BE2C (cell line): ENCODE data around the gene UTRN.

Experiments
- DNase-seq: peaks from one replicate; pipeline ENCODE4 v3.0.0-alpha.2; 2020
- H3K27me3 ChIP-seq: fragments of 250-450 bp; sonication (Bioruptor Pico); 2 replicates; pipeline ENCODE4 v1.5.1; 2020; ENCODE audit warnings: mild to moderate bottlenecking
- H3K36me3 ChIP-seq: fragments of 250-450 bp; sonication (Bioruptor Pico); 2 replicates; pipeline ENCODE4 v1.5.1; 2020; ENCODE audit warnings: mild to moderate bottlenecking
- H3K4me1 ChIP-seq: fragments of 250-450 bp; sonication (Bioruptor Pico); 2 replicates; pipeline ENCODE4 v1.5.1; 2020
- H3K4me3 ChIP-seq: 2 replicates; pipeline ENCODE4 v1.5.1; 2011; ENCODE audit warnings: low read depth, low read length
- H3K9me3 ChIP-seq: fragments of 250-450 bp; sonication (Bioruptor Pico); 2 replicates; pipeline ENCODE4 v1.5.1; 2020
- TF ChIP-seq, protein P1 (sequence below): IDR thresholded peaks from 2 replicates; pipeline ENCODE4 v1.5.1; 2012; ENCODE audit warnings: mild to moderate bottlenecking, low read depth, low read length

UTRN gene

DNA sequence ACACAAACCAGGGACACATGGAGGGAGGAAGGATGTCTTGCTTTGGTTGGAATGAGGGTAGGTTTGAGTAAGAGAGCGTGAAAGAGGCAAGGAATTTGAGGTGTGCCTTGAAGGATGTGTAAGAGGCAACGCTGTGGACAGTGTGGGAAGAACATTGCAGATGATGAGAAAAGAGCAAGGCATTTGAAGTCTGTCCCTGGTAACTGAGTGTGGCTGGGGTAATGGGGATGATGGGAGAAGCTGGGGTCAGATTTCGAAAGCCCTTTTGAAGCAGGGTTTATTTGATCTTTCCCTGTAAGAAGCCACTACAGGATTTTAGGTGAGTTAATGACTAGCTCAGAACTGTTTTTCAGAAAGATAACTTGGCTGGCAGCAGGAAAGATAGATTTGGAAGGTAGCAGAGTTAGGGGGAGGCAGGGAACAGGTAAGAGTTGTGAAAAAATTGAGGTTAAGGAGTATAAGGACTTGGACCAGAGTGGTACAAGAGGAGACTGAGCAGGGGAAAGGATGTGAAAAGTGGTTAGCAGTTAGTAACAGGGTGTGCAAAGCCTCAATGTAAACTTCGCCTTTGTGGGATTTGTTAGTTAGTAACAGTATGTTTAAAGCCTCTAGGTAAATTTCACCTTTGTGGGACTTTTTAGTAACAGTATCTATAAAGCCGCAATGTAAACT lies 17.7 kb downstream of the UTRN start:
- no peaks in the 10 kb centered on the region for H3K36me3 ChIP-seq
- H3K9me3 ChIP-seq, result no peaks in the 10 kb centered on the region
- DNase-seq, result no peak
- no peaks in the 10 kb centered on the region for H3K4me1 ChIP-seq
- no peak overlapping the region for H3K4me3 ChIP-seq
- H3K27me3 ChIP-seq, result peaks cover 3% of the 10 kb centered on the region
- TF ChIP-seq, protein P1, sequence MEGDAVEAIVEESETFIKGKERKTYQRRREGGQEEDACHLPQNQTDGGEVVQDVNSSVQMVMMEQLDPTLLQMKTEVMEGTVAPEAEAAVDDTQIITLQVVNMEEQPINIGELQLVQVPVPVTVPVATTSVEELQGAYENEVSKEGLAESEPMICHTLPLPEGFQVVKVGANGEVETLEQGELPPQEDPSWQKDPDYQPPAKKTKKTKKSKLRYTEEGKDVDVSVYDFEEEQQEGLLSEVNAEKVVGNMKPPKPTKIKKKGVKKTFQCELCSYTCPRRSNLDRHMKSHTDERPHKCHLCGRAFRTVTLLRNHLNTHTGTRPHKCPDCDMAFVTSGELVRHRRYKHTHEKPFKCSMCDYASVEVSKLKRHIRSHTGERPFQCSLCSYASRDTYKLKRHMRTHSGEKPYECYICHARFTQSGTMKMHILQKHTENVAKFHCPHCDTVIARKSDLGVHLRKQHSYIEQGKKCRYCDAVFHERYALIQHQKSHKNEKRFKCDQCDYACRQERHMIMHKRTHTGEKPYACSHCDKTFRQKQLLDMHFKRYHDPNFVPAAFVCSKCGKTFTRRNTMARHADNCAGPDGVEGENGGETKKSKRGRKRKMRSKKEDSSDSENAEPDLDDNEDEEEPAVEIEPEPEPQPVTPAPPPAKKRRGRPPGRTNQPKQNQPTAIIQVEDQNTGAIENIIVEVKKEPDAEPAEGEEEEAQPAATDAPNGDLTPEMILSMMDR, result no peak

DNA sequence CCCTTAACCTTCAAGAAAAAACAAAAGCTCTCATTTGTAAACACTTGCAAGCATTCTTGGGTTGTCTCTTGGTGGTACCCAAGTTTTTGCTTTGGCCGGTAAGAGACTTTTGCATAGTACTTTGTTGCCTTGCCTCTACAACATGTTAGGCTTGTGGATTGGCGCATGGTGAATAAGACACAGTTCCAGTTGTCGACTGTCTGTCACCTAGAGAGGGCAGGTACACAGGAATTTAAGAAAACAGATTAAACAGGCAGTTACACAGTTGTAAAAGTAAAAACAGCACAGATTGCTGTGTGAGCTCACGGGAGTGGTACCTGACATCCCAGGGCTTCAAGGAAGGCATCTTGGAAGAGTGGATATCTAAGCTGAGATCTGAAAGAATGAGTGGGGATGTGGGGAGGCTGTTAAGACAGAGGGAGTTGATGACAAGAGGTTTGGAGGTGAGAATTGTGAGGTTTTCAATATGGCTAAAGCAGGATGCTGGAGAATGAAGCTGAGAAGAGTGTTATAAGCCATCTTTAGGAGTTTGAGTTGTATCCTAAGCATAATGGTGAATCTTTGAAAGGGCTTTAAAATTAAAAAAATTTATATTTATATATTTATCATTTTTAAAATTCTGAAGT lies 19.2 kb downstream of the UTRN start:
- TF ChIP-seq, protein P1, result no peak
- H3K36me3 ChIP-seq, result no peaks in the 10 kb centered on the region
- no peaks in the 10 kb centered on the region for H3K4me1 ChIP-seq

DNA sequence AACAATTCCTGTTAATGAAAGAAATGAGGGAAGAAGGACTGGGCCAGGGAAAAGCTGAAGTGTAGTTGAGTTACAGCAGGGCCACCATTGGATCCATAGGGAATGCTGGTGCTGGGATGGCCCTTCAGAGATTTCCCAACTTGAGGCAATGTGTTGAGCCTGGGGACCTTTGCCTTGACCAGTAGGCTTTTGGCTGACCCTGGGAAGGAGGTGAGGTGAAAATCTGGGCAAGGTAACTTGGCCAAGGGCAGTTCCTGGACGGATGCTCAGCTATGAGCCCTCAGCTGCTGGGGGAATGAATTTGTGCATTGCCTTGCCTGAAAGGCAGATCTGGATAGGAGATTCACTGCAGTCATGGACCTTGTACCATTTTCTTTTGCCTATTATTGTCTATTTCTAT lies 20.4 kb downstream of the UTRN start:
- no peak for DNase-seq
- Histone ChIP-seq H3K27me3 (peaks cover 3% of the 10 kb centered on the region; the same call in 1 of the 2 replicates), H3K36me3 (no peaks in the 10 kb centered on the region), H3K4me1 (no peaks in the 10 kb centered on the region), H3K4me3 (no peak overlapping the region), H3K9me3 (no peaks in the 10 kb centered on the region)
- TF ChIP-seq, protein P1, result no peak

More for the DNA sequence above, 19.2 kb downstream of the UTRN start:
- no peaks in the 10 kb centered on the region for H3K9me3 ChIP-seq
- no peak for DNase-seq
- no peak overlapping the region for H3K4me3 ChIP-seq
- peaks cover 6% of the 10 kb centered on the region for H3K27me3 ChIP-seq

DNA sequence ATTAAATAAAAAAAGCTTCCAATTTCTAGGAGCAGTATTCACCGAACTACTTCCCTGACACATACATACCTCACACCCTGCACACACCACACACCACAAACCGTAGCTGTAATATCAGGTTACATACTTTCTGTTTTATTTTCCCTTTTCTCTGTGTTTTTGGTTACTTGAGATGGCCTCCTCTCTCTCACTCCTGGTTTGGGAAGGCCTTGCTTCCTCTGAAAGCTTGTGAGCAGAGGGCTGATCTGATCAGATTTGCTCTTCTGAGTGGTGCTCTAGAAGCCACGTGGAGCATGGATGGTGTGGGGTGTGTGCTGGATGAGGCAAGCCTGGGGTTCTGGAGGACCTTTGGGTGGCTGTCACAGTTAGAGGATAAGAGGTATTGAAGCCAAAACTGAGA lies 20.9 kb downstream of the UTRN start:
- DNase-seq, result no peak
- TF ChIP-seq, protein P1, result no peak
- no peaks in the 10 kb centered on the region for H3K4me1 ChIP-seq
- H3K36me3 ChIP-seq, result no peaks in the 10 kb centered on the region
- H3K9me3 ChIP-seq, result no peaks in the 10 kb centered on the region
- peaks cover 3% of the 10 kb centered on the region; the same call in 1 of the 2 replicates for H3K27me3 ChIP-seq
- H3K4me3 ChIP-seq, result no peak overlapping the region

DNA sequence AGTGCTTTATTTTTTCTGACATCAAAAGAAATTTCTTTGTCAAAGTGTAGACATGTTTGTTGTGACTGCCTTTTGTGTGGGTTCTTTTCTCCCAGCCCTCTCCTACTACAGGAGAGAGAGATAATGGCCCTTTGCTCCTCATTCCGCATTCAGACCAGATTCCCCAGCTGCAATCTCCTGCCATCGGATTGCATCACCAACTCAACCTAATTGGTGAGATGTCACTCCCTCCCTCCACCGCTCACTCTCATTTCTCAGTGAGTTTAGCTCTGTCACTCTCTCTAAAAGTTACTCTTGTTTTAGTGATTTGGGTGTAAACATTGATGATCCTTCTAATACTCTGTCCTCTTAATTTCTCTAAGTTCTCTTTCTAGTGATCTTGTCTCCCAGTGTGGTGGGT lies 22.7 kb downstream of the UTRN start:
- Histone ChIP-seq H3K27me3 (peaks cover 3% of the 10 kb centered on the region; the same call in 1 of the 2 replicates), H3K36me3 (no peaks in the 10 kb centered on the region), H3K4me3 (no peak overlapping the region), H3K4me1 (no peaks in the 10 kb centered on the region), H3K9me3 (no peaks in the 10 kb centered on the region)
- DNase-seq, result no peak
- TF ChIP-seq, protein P1, result no peak

DNA sequence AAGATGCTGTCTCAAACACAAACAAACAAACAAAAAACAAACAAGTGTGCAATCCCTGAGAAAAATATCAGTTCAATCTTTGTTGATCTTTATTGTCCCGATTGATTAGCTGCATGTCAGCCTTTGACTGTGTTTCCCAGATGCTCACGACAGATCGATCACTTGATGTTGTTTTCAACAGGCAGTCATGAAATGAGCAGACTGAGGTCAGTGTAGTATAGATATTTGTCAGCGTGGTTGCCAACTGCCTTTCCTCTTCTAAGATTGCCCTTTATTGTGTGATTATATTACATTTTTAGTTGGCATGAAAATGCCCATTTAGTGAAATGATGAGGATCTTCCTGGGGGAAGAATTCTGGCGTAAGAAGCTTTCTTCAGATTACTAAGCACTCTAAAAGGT lies 25.6 kb downstream of the UTRN start:
- H3K36me3 ChIP-seq, result no peaks in the 10 kb centered on the region
- no peaks in the 10 kb centered on the region for H3K9me3 ChIP-seq
- TF ChIP-seq, protein P1, result no peak
- no peak overlapping the region for H3K4me3 ChIP-seq
- 0 out of 2 replicates have a peak, but pooled peaks cover 3% of the 10 kb centered on the region for H3K27me3 ChIP-seq
- H3K4me1 ChIP-seq, result no peaks in the 10 kb centered on the region
- DNase-seq, result no peak
